HG02981 (cell line): Measurements from ENCODE around the gene CPM.
"Not testable (repeated sequence)": the region's sequence is repeated elsewhere in the genome, so short reads cannot be mapped to it uniquely, and the experiment has no call there.

Experiments used
- ATAC-seq: cut with Tn5 transposase; IDR thresholded peaks from one replicate; pipeline ENCODE4 v1.9.1; 2021; ENCODE audit warnings: mild to moderate bottlenecking, moderate library complexity; ENCODE audit not compliant: unreplicated experiment

Gene CPM

GRCh38 chr12:68809190-68810026, 123.6 kb downstream of the CPM start:
- ATAC-seq = no peak

DNA sequence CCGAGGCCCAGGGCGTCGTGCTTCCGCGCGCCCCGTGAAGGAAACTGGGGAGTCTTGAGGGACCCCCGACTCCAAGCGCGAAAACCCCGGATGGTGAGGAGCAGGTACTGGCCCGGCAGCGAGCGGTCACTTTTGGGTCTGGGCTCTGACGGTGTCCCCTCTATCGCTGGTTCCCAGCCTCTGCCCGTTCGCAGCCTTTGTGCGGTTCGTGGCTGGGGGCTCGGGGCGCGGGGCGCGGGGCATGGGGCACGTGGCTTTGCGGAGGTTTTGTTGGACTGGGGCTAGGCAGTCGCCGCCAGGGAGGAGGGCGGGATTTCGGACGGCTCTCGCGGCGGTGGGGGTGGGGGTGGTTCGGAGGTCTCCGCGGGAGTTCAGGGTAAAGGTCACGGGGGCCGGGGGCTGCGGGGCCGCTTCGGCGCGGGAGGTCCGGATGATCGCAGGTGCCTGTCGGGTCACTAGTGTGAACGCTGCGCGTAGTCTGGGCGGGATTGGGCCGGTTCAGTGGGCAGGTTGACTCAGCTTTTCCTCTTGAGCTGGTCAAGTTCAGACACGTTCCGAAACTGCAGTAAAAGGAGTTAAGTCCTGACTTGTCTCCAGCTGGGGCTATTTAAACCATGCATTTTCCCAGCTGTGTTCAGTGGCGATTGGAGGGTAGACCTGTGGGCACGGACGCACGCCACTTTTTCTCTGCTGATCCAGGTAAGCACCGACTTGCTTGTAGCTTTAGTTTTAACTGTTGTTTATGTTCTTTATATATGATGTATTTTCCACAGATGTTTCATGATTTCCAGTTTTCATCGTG, 124.4 kb downstream of the CPM start:
- peak; percentile 57 for ATAC-seq

- ATAC-seq = peak; percentile 68
Measured at GRCh38 chr12:68807576-68808387, 125.2 kb downstream of the CPM start, which contains the start of gene MDM2. MDM2 (plus strand) TSS chr12:68808177; CDS start chr12:68808478, 301 bp downstream.

- not testable (repeated sequence) for ATAC-seq
Measured at GRCh38 chr12:68807274-68807575, 125.7 kb downstream of the CPM start.

DNA sequence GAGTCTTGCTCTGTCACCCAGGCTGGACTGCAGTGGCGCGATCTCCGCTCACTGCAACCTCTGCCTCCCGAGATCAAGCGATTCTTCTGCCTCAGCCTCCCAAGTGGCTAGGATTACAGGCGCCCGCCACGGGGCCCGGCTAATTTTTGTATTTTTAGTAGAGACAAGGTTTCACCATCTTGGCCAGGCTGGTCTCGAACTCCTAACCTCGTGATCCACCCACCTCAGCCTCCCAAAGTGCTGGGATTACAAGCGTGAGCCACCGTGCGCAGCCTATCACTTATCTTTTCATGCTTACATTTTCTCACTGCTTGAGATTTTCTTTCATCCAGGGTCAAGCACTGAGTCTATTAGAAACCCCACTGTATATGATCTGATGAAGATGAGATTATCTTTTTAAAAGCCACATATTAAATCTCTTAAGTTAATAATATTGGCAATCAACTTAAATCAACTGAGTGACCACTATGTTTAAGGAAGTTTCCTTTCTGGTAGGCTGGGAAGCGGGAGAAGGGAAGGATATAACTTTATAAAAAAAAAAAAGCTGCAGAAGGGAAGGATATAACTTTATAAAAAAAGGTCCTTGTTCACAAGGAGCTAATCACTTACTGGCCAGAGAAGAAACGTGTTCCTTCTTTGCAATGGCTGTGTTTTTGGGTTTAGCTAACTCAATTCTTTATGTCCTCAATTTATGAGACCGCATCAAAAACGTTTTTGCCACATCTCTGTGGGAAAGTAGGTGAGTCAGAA, 126.3 kb downstream of the CPM start:
- no peak for ATAC-seq

DNA sequence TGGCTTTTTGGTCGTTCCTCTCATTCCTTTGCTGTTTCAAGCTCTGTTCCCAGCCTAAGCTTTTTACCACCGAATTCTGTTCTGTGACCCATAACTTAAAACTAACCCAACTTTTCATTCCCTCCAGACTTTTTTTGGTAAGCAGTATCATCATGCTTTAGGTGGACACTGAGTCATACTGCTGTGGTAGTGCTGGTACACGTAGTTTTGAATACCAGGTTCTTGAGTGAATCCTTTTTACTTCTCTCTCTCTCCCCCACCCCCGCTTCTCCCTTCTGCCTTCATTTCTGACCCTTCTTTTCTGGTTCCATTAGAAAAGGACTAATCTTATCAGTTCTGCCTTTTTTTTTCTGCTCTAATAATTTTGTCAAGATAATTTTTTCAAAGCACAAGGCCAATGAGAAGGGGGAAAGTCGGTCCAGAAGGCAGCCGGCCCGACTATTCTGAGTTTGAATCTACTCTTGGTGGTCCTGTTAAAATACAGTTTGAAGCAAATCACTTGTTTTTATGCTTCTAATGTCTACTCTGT, 127.3 kb downstream of the CPM start:
- no peak for ATAC-seq

- ATAC-seq = no peak
Measured at GRCh38 chr12:68804657-68805591, 128.0 kb downstream of the CPM start.

- no peak for ATAC-seq
Measured at GRCh38 chr12:68803948-68804656, 128.9 kb downstream of the CPM start.

DNA sequence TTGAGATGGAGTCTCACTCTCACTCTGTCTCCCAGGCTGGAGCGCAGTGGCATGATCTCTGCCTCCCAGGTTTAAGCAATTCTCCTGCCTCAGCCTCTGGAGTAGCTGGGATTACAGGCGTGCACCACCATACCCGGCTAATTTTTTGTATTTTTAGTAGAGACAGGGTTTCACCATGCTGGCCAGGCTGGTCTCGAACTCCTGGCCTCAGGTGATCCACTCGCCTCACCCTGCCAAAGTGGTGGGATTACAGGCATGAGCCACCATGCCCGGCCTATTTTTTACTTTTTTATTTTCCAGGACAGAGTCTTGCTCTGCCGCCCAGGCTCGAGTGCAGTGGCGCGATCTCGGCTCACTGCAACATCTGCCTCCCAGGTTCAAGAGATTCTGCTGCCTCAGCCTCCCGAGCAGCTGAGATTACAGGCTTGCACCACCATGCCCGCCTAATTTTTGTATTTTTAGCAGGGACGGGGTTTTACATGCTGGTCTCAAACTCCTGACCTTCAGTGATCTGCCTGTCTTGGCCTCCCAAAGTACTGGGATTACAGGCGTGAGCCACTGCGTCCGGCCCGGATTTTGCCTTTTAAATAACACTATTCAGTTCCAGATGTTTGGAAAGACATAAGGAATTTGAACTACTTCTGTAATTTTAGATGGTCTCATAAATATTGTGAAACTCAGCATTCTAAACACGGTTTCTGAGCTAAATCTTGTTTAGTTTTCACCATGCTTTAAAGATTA, 129.9 kb downstream of the CPM start:
- not testable (repeated sequence) for ATAC-seq

DNA sequence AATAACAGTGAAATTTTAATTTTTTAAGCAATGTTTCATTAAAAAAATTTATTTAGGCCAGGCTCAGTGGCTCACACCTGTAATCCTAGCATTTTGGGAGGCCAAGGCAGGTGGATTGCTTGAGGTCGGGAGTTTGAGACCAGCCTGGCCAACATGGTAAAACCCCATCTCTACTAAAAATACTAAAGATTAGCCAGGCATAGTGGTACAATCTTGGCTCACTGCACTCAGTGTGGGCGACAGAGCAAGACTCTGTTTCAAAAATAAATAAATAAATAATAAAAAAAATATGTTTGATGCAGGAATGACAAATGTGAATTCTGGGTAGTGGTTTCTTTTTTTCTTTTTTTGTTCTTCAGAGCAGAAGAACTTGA, 130.6 kb downstream of the CPM start:
- ATAC-seq = not testable (repeated sequence)
